Esophagus muscularis mucosa (tissue), 4 donors: ENCODE results near the gene PRPS1. TPM values are rescaled to one million over a fixed set of nuclear protein-coding genes. Genes with fewer than 3 reads are reported as not detected.

Source experiments
- DNase-seq: peaks from one replicate; pipeline ENCODE4 v3.0.0-alpha.2; 2017; ENCODE audit errors: extremely low spot score
- H3K27ac ChIP-seq, 4 donors: fragments of 200-600 bp; sonication (generic); replicated peaks in 1 of 4; 1 replicate in 3 of 4; 2 replicates in 1 of 4; pipeline ENCODE4 v1.5.1; 2016 to 2019; ENCODE audit warnings: mild to moderate bottlenecking in 1 of 4
- H3K27me3 ChIP-seq, 4 donors: fragments of 200-600 bp; sonication (generic); one replicate each; pipeline versions ENCODE4 v1.5.1 to v1.6.0; 2016 to 2019
- H3K36me3 ChIP-seq, 4 donors: fragments of 200-600 bp; sonication (generic); one replicate each; pipeline ENCODE4 v1.5.1; 2016 to 2019
- H3K4me1 ChIP-seq, 4 donors: fragments of 200-600 bp; sonication (generic); one replicate each; pipeline ENCODE4 v1.5.1; 2016 to 2019
- H3K4me3 ChIP-seq, 4 donors: fragments of 200-600 bp; sonication (generic); 1 replicate in 2 of 4; 2 replicates in 2 of 4; pipeline ENCODE4 v1.5.1; 2016 to 2019; ENCODE audit warnings: mild to moderate bottlenecking in 4 of 4, moderate library complexity in 1 of 4
- H3K9me3 ChIP-seq, 4 donors: fragments of 200-600 bp; sonication (generic); 1 replicate in 3 of 4; 2 replicates in 1 of 4; pipeline ENCODE4 v1.5.1; 2016 to 2019
- EP300 ChIP-seq: sonication (generic); formaldehyde crosslinking; IDR thresholded peaks from one replicate; pipeline ENCODE4 v1.6.1; 2017; ENCODE audit warnings: antibody characterized with exemption
- POLR2A ChIP-seq: fragments of 450-650 bp; IDR thresholded peaks from one replicate; pipeline ENCODE4 v1.6.1; 2017; ENCODE audit warnings: antibody characterized with exemption, moderate library complexity, mild to moderate bottlenecking, low read depth
- POLR2AphosphoS5 ChIP-seq, 2 donors: sonication (generic); formaldehyde crosslinking; IDR thresholded peaks; one replicate each; pipeline ENCODE4 v1.6.1; 2017; ENCODE audit warnings: antibody characterized with exemption in 2 of 2
- WGBS: methylation state at CpG from one replicate; pipeline ENCODE4 v1.1.5; 2018; 5-methylcytosine and 5-hydroxymethylcytosine counted together
- intact Hi-C: fragments of 100-400 bp; cut with DNase I; formaldehyde crosslinking; loops from one replicate; pipeline ENCODE4 v1.15.1; 2023
- total RNA-seq, 4 donors: library from RNA; depleted of rRNA; stranded (reverse); fragments of >200 nt; gene quantifications; one replicate each; pipeline versions ENCODE4 v1.1.0 to v1.2.1, GENCODE V29; 2016
- TF ChIP-seq, protein P1 (sequence below), 3 experiments: fragments of 200-600 bp in 2 of 3; fragments of 450-650 bp in 1 of 3; sonication (generic) in 2 of 3; IDR thresholded peaks; one replicate each; pipeline ENCODE4 v1.5.1; 2017 to 2019; ENCODE audit warnings: antibody characterized with exemption in 3 of 3, mild to moderate bottlenecking in 2 of 3, moderate library complexity in 1 of 3

Gene PRPS1
- 10 to 100 TPM; 17.0 to 36.0 (median 23.4) TPM for total RNA-seq

DNA sequence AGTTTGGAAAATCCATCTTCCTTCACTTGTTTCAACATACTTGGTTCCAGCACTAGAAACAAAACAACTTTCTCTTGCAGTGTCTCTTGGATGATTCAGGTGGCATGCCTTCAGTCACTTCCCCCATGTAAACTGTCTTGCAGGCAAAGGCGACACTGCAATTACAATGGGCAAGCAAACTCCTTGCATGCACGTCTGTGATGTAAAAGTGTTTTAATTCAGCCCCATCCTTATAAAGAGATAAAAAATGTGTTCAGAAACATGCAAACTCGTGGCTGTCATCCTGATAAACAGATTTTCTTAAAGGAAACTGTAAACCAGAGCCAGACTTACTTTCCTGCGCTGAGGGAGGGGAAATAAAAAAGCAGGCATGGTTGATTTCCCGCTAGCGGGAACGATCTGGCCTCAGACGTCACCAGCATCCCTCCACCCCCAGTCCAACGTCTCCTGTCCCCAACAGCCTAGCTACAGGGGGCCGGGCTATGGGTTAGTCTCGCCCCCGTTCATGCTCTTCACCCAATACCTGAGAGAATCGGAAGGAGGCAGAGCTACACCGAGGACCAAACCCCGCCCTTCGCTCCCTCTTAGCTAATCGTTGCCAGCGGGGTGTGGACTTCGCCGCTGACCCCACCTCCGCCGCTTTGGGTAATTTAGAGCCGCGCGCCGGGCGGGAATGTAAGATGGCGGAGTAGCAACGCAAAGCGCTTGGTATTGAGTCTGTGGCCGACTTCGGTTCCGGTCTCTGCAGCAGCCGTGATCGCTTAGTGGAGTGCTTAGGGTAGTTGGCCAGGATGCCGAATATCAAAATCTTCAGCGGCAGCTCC, at the start of gene PRPS1:
Gene PRPS1, plus strand, starts transcription at position 673 of the 824 bp plus-strand sequence. Its CDS starts 119 bp downstream, at position 792.
- Histone ChIP-seq H3K36me3 (no peaks in the 10 kb centered on the region), H3K9me3 (no peaks in the 10 kb centered on the region), H3K4me1 (peaks cover 0 to 19% (median 18%) of the 10 kb centered on the region in 4 donors), H3K27ac (peak within 1 kb of the TSS; percentile 76 to 87 (median 82)), H3K27me3 (no peaks in the 10 kb centered on the region), H3K4me3 (peak within 1 kb of the TSS; percentile 59 to 71 (median 62))
- TF ChIP-seq POLR2A (no peak), EP300 (no peak), POLR2AphosphoS5 (IDR thresholded peaks at IDR 0.05) (peak; percentile 88)
- TF ChIP-seq, protein P1, sequence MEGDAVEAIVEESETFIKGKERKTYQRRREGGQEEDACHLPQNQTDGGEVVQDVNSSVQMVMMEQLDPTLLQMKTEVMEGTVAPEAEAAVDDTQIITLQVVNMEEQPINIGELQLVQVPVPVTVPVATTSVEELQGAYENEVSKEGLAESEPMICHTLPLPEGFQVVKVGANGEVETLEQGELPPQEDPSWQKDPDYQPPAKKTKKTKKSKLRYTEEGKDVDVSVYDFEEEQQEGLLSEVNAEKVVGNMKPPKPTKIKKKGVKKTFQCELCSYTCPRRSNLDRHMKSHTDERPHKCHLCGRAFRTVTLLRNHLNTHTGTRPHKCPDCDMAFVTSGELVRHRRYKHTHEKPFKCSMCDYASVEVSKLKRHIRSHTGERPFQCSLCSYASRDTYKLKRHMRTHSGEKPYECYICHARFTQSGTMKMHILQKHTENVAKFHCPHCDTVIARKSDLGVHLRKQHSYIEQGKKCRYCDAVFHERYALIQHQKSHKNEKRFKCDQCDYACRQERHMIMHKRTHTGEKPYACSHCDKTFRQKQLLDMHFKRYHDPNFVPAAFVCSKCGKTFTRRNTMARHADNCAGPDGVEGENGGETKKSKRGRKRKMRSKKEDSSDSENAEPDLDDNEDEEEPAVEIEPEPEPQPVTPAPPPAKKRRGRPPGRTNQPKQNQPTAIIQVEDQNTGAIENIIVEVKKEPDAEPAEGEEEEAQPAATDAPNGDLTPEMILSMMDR (IDR thresholded peaks at IDR 0.05) = no peak
- 28% methylated on average over 23 of the region's 37 CpGs for WGBS
- intact Hi-C loops = no loop called here
- peak; percentile 96 for DNase-seq

DNA sequence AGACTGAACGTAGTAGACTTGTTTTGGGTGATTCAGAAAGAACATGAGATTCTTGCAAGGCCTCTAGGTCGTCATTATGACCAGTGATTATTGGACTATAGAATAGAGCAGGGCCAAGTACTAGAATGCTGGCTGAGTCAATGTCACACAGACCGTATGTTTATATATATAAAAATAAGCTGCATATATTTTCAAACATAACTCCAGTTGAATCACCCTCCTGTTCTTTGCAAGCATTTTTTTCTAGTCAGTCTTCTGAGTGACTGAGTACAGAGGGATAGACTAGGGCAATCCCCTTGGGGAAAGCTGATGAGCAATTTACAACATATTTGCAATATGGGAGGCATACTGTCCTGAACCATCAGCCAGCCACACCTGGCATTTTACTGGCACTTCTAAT, 48.4 kb upstream of the PRPS1 start:
- intact Hi-C loops = no loop called here
- no peaks in the 10 kb centered on the region for H3K27me3 ChIP-seq
- H3K9me3 ChIP-seq = peaks cover 0 to 8% (median 0%) of the 10 kb centered on the region in 4 donors
- WGBS = 68% methylated on average over 3 of the region's 3 CpGs
- no peaks in the 10 kb centered on the region for H3K4me1 ChIP-seq
- H3K36me3 ChIP-seq = no peaks in the 10 kb centered on the region
- no peak overlapping the region for H3K27ac ChIP-seq
- H3K4me3 ChIP-seq = no peak overlapping the region
- no peak for DNase-seq
- TF ChIP-seq POLR2A = no peak
- no peak for TF ChIP-seq POLR2AphosphoS5 (IDR thresholded peaks at IDR 0.05)
- TF ChIP-seq, protein P1 (IDR thresholded peaks at IDR 0.05) = no peak
- TF ChIP-seq EP300 = no peak

GRCh38 chrX:107581923-107582322, 46.4 kb upstream of the PRPS1 start:
- intact Hi-C loops = no loop called here
- no peaks in the 10 kb centered on the region for H3K27me3 ChIP-seq
- no peak overlapping the region for H3K27ac ChIP-seq
- no peak overlapping the region for H3K4me3 ChIP-seq
- 89% methylated on average over 4 of the region's 4 CpGs for WGBS
- DNase-seq = no peak
- no peaks in the 10 kb centered on the region for H3K4me1 ChIP-seq
- peaks cover 0 to 9% (median 0%) of the 10 kb centered on the region in 4 donors for H3K9me3 ChIP-seq
- no peaks in the 10 kb centered on the region for H3K36me3 ChIP-seq
- TF ChIP-seq EP300 = no peak
- no peak for TF ChIP-seq POLR2A
- TF ChIP-seq, protein P1 (IDR thresholded peaks at IDR 0.05) = no peak
- TF ChIP-seq POLR2AphosphoS5 (IDR thresholded peaks at IDR 0.05) = no peak

- Histone ChIP-seq H3K4me1 (no peaks in the 10 kb centered on the region), H3K4me3 (no peak overlapping the region), H3K36me3 (no peaks in the 10 kb centered on the region), H3K27me3 (no peaks in the 10 kb centered on the region), H3K27ac (no peak overlapping the region), H3K9me3 (peaks cover 0 to 7% (median 0%) of the 10 kb centered on the region in 4 donors)
- intact Hi-C loops = no loop called here
- no peak for DNase-seq
- TF ChIP-seq POLR2AphosphoS5 (IDR thresholded peaks at IDR 0.05) = no peak
- no peak for TF ChIP-seq EP300
- TF ChIP-seq POLR2A = no peak
- TF ChIP-seq, protein P1 (IDR thresholded peaks at IDR 0.05) = no peak
- 97% methylated on average over 6 of the region's 6 CpGs for WGBS
Observed at GRCh38 chrX:107589243-107589642, 39.1 kb upstream of the PRPS1 start.
